K562 (cell line): Measurements from ENCODE around the gene CHST8. TPM values are rescaled to one million over a fixed set of nuclear protein-coding genes. Genes with fewer than 3 reads are reported as not detected.

Experiments
- ATAC-seq: fragments of 200-7000 bp; cut with Tn5 transposase; 3 replicates; pipeline ENCODE4 v1.9.1; 2020; ENCODE audit warnings: moderate library complexity
- BruUV-seq: library from RNA; stranded (reverse); fragments of 400-500 nt; replicated peaks from 2 replicates; lab custom pipeline; 2021; lab: Mats Ljungman, UMichigan
- CTCF ChIA-PET: fragments of 300-600 bp; formaldehyde crosslinking; extraction: SDS; loops from one replicate; lab custom pipeline; 2021; ENCODE audit warnings: low intra/inter-chr PET ratio; lab: Yijun Ruan, JAX
- POLR2A ChIA-PET: fragments of 300-600, 350-650 bp; sonication (Branson Sonifier 250); formaldehyde crosslinking; extraction: SDS; loops from one replicate; lab custom pipeline; 2021; ENCODE audit warnings: antibody characterized with exemption, inconsistent platforms; lab: Yijun Ruan, JAX
- DNase-seq, 4 experiments: peaks; one replicate each; pipeline versions ENCODE4 v3.0.0 to v3.0.0-alpha.2; 2011 to 2018; ENCODE audit warnings: low spot score in 3 of 4, mixed read lengths in 3 of 4; ENCODE audit errors: extremely low read depth in 1 of 4
- FAIRE-seq: peaks from 2 replicates; lab custom pipeline; 2011; peaks lifted over from hg19 to GRCh38; lab: Jason Lieb, UNC
- H2AFZ ChIP-seq: 2 replicates; pipeline ENCODE4 v1.6.0; 2011; ENCODE audit warnings: low read depth, low read length, control low read depth, inconsistent platforms
- H3K27ac ChIP-seq: fragments of 200-600 bp; 3 replicates; pipeline ENCODE4 v1.8.0; 2011; ENCODE audit warnings: low read depth, mild to moderate bottlenecking, control low read depth, inconsistent platforms, low read length, moderate library complexity, mixed read lengths; ENCODE audit errors: extremely low read depth
- H3K27me3 ChIP-seq, 2 experiments: fragments of 300-600 bp in 1 of 2; 2 replicates in 1 of 2; 3 replicates in 1 of 2; pipeline versions ENCODE4 v1.6.0 to v1.8.0; 2011; ENCODE audit warnings: inconsistent platforms in 2 of 2, low read length in 2 of 2, mild to moderate bottlenecking in 1 of 2, mixed read lengths in 1 of 2, moderate library complexity in 1 of 2; ENCODE audit not compliant: control insufficient read depth in 2 of 2, insufficient read depth in 2 of 2
- H3K36me3 ChIP-seq: fragments of 300-600 bp; 3 replicates; pipeline ENCODE4 v1.8.0; 2011; ENCODE audit warnings: mild to moderate bottlenecking, low read length, inconsistent platforms; ENCODE audit not compliant: control insufficient read depth, insufficient read depth
- H3K4me1 ChIP-seq, 2 experiments: fragments of 200-600 bp in 1 of 2; replicated peaks in 1 of 2; 2 replicates in 1 of 2; 3 replicates in 1 of 2; pipeline versions ENCODE4 v1.5.1 to v1.8.0; 2011; ENCODE audit warnings: inconsistent platforms in 2 of 2, low read length in 2 of 2, mild to moderate bottlenecking in 1 of 2, mixed read lengths in 1 of 2, moderate library complexity in 1 of 2; ENCODE audit not compliant: control insufficient read depth in 2 of 2, insufficient read depth in 2 of 2
- H3K4me2 ChIP-seq: 2 replicates; pipeline ENCODE4 v1.6.1; 2011; ENCODE audit warnings: low read length, control low read depth, inconsistent platforms, mixed read lengths; ENCODE audit not compliant: insufficient read depth
- H3K4me3 ChIP-seq: fragments of 200-600 bp; sonication (generic), shearing (Covaris generic); 2 replicates; pipeline ENCODE4 v1.5.1; 2016; ENCODE audit warnings: control low read depth, inconsistent platforms
- H3K79me2 ChIP-seq: fragments of 200-600 bp; 3 replicates; pipeline ENCODE4 v1.8.0; 2011; ENCODE audit warnings: low read length, inconsistent platforms; ENCODE audit not compliant: control insufficient read depth, insufficient read depth
- H3K9ac ChIP-seq, 2 experiments: 2 replicates each; pipeline versions ENCODE4 v1.6.0 to v1.6.1; 2011; ENCODE audit warnings: low read depth in 2 of 2, low read length in 2 of 2, control low read depth in 1 of 2, inconsistent platforms in 1 of 2, mild to moderate bottlenecking in 1 of 2, mixed read lengths in 1 of 2; ENCODE audit not compliant: insufficient read depth in 1 of 2
- H3K9me1 ChIP-seq: one replicate; pipeline ENCODE4 v1.6.0; 2011; ENCODE audit warnings: inconsistent platforms, mild to moderate bottlenecking, low read length, moderate library complexity; ENCODE audit not compliant: control insufficient read depth, insufficient read depth
- H3K9me3 ChIP-seq: replicated peaks from 2 replicates; pipeline ENCODE4 v1.5.1; 2011; ENCODE audit warnings: low read depth, low read length, inconsistent platforms; ENCODE audit not compliant: control insufficient read depth, insufficient read depth
- H4K20me1 ChIP-seq: replicated peaks from 2 replicates; pipeline ENCODE4 v1.6.1; 2011; ENCODE audit warnings: low read length, inconsistent platforms, mixed read lengths; ENCODE audit not compliant: control insufficient read depth, insufficient read depth
- SIN3A ChIP-seq, 2 experiments: fragments of 150-350 bp in 1 of 2; IDR thresholded peaks; 2 replicates each; pipeline ENCODE4 v1.6.1; 2011 to 2016; ENCODE audit warnings: borderline replicate concordance in 2 of 2, low read depth in 2 of 2, low read length in 2 of 2, mild to moderate bottlenecking in 2 of 2, moderate library complexity in 2 of 2; ENCODE audit not compliant: control insufficient read depth in 1 of 2
- TEAD1 ChIP-seq, 2 experiments: fragments of 450-650 bp in 1 of 2; sonication (generic) in 1 of 2; formaldehyde crosslinking; IDR thresholded peaks; 2 replicates each; pipeline versions ENCODE4 v1.4.0 to v1.8.0; 2020 to 2022; ENCODE audit warnings: mild to moderate bottlenecking in 2 of 2, missing genetic modification reagents in 1 of 2
- TSC22D4 ChIP-seq: fragments of 450-650 bp; IDR thresholded peaks from 2 replicates; pipeline ENCODE4 v1.6.1; 2016; ENCODE audit warnings: missing genetic modification characterization, missing biosample characterization, control low read depth
- WGBS: fragments of 100-300 bp; shearing (Covaris generic); methylation state at CpG from one replicate; pipeline ENCODE4 v1.1.6; 2016; ENCODE audit warnings: low coverage, mixed read lengths; ENCODE audit not compliant: insufficient coverage; ENCODE audit errors: missing lambda C conversion rate; 5-methylcytosine and 5-hydroxymethylcytosine counted together
- in situ Hi-C: fragments of 300-500 bp; cut with MboI; formaldehyde crosslinking; loops from 4 replicates; pipeline ENCODE4 v1.15.0; 2018; ENCODE audit warnings: inconsistent platforms, mixed read lengths
- intact Hi-C: fragments of 100-400 bp; cut with micrococcal nuclease; formaldehyde crosslinking; loops from 2 replicates; pipeline ENCODE4 v1.14.2; 2022
- polyA plus RNA-seq, 8 experiments: library from polyadenylated mRNA; depleted of rRNA in 4 of 8; stranded (reverse) in 5 of 8; unstranded in 3 of 8; fragments of >200 nt; fragmentation: Nextera tagmentation in 2 of 8; fragmentation: Illumina TruSeq in 1 of 8; extraction: Ambion mirVana in 2 of 8; extraction: Trizol in 1 of 8; gene quantifications; 2 replicates each; pipeline versions ENCODE4 v1.2.1 to v1.2.3, GENCODE V29; 2011 to 2014; ENCODE audit warnings: inconsistent platforms in 1 of 8, missing spikeins in 1 of 8
- total RNA-seq, 7 experiments: library from RNA; depleted of rRNA in 6 of 7; stranded (reverse); fragments of >200 nt in 6 of 7; fragmentation: Illumina TruSeq in 2 of 7; extraction: Trizol in 2 of 7; gene quantifications; 2 replicates each; pipeline versions ENCODE4 v1.2.1 to v1.2.3, GENCODE V29; 2011 to 2021; ENCODE audit warnings: low replicate concordance in 1 of 7
- TF ChIP-seq, protein P1 (sequence below): fragments of 250-450 bp; sonication (Bioruptor Pico); IDR thresholded peaks from 2 replicates; pipeline ENCODE4 v1.8.0; 2021; ENCODE audit warnings: moderate library complexity, mild to moderate bottlenecking, inconsistent platforms
- TF ChIP-seq, protein P2 (sequence below): fragments of 250-450 bp; sonication (Bioruptor Pico); IDR thresholded peaks from 2 replicates; pipeline ENCODE4 v1.5.0; 2021

The CHST8 gene
- total and polyA plus RNA-seq, 9 of the 15 experiments (the other 6 are each of a cell fraction or from before 2014, with no cell fraction given) = 0.11 TPM; not detected in 8

- WGBS = 0% methylated on average over 3 of the region's 3 CpGs
- no peak for DNase-seq
These were observed 101.8 kb downstream of the CHST8 start for GRCh38 chr19:33723512-33723911.

More at GRCh38 chr19:33723512-33723911, 101.8 kb downstream of the CHST8 start:
- Histone ChIP-seq H3K9me1 (no peaks in the 10 kb centered on the region), H3K27me3 (peaks cover 0 to 10% of the 10 kb centered on the region in 2 experiments; a peak in 3 of 5 replicates), H3K4me1 (no peaks in the 10 kb centered on the region; a peak in 1 of 5 replicates), H3K9me3 (no peaks in the 10 kb centered on the region), H3K36me3 (no peaks in the 10 kb centered on the region), H3K4me2 (no peak overlapping the region), H3K9ac (no peak overlapping the region), H3K4me3 (no peak overlapping the region), H2AFZ (no peak overlapping the region), H4K20me1 (no peaks in the 10 kb centered on the region; the same call in 1 of the 2 replicates), H3K79me2 (no peaks in the 10 kb centered on the region), H3K27ac (no peak overlapping the region)
- BruUV-seq = no TSS peak
- TF ChIP-seq, protein P1, sequence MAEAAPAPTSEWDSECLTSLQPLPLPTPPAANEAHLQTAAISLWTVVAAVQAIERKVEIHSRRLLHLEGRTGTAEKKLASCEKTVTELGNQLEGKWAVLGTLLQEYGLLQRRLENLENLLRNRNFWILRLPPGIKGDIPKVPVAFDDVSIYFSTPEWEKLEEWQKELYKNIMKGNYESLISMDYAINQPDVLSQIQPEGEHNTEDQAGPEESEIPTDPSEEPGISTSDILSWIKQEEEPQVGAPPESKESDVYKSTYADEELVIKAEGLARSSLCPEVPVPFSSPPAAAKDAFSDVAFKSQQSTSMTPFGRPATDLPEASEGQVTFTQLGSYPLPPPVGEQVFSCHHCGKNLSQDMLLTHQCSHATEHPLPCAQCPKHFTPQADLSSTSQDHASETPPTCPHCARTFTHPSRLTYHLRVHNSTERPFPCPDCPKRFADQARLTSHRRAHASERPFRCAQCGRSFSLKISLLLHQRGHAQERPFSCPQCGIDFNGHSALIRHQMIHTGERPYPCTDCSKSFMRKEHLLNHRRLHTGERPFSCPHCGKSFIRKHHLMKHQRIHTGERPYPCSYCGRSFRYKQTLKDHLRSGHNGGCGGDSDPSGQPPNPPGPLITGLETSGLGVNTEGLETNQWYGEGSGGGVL (CRISPR knock-in tag) = no peak
- TF ChIP-seq, protein P2, sequence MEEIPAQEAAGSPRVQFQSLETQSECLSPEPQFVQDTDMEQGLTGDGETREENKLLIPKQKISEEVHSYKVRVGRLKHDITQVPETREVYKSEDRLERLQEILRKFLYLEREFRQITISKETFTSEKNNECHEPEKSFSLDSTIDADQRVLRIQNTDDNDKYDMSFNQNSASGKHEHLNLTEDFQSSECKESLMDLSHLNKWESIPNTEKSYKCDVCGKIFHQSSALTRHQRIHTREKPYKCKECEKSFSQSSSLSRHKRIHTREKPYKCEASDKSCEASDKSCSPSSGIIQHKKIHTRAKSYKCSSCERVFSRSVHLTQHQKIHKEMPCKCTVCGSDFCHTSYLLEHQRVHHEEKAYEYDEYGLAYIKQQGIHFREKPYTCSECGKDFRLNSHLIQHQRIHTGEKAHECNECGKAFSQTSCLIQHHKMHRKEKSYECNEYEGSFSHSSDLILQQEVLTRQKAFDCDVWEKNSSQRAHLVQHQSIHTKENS = no peak
- no peak for TF ChIP-seq TSC22D4 (tag)
- TF ChIP-seq TEAD1 (CRISPR knock-in tag; IDR thresholded peaks at IDR 0.05) = no peak
- TF ChIP-seq SIN3A (IDR thresholded peaks at IDR 0.05; ENCODE audit: borderline replicate concordance in 2 of 2, control insufficient read depth in 1 of 2, low read depth in 2 of 2, low read length in 2 of 2) = no peak
- FAIRE-seq = no peak
- in situ Hi-C loops = no loop called here
- ChIA-PET POLR2A (interaction anchor here (0.5 to 1.0 kb wide), 2 partner anchors 9 to 26 kb away, joined by 3 to 4 read pairs; no protein-coding TSS in a partner anchor), CTCF (no interaction called here)
- ATAC-seq = no peak
- intact Hi-C loops = loop anchor here (10.0 kb wide), 1 partner anchor 51 kb away; no protein-coding TSS in a partner anchor
